BE2C (cell line): ENCODE measurements around the gene PCDHGB4.
"Not testable (repeated sequence)": the region's sequence is repeated elsewhere in the genome, so short reads cannot be mapped to it uniquely, and the experiment has no call there.

Source experiments
- DNase-seq: peaks from one replicate; pipeline ENCODE4 v3.0.0-alpha.2; 2020
- H3K27me3 ChIP-seq: fragments of 250-450 bp; sonication (Bioruptor Pico); 2 replicates; pipeline ENCODE4 v1.5.1; 2020; ENCODE audit warnings: mild to moderate bottlenecking
- H3K36me3 ChIP-seq: fragments of 250-450 bp; sonication (Bioruptor Pico); 2 replicates; pipeline ENCODE4 v1.5.1; 2020; ENCODE audit warnings: mild to moderate bottlenecking
- H3K4me1 ChIP-seq: fragments of 250-450 bp; sonication (Bioruptor Pico); 2 replicates; pipeline ENCODE4 v1.5.1; 2020
- H3K4me3 ChIP-seq: 2 replicates; pipeline ENCODE4 v1.5.1; 2011; ENCODE audit warnings: low read depth, low read length
- H3K9me3 ChIP-seq: fragments of 250-450 bp; sonication (Bioruptor Pico); 2 replicates; pipeline ENCODE4 v1.5.1; 2020
- TF ChIP-seq, protein P1 (sequence below): IDR thresholded peaks from 2 replicates; pipeline ENCODE4 v1.5.1; 2012; ENCODE audit warnings: mild to moderate bottlenecking, low read depth, low read length

The PCDHGB4 gene

DNA sequence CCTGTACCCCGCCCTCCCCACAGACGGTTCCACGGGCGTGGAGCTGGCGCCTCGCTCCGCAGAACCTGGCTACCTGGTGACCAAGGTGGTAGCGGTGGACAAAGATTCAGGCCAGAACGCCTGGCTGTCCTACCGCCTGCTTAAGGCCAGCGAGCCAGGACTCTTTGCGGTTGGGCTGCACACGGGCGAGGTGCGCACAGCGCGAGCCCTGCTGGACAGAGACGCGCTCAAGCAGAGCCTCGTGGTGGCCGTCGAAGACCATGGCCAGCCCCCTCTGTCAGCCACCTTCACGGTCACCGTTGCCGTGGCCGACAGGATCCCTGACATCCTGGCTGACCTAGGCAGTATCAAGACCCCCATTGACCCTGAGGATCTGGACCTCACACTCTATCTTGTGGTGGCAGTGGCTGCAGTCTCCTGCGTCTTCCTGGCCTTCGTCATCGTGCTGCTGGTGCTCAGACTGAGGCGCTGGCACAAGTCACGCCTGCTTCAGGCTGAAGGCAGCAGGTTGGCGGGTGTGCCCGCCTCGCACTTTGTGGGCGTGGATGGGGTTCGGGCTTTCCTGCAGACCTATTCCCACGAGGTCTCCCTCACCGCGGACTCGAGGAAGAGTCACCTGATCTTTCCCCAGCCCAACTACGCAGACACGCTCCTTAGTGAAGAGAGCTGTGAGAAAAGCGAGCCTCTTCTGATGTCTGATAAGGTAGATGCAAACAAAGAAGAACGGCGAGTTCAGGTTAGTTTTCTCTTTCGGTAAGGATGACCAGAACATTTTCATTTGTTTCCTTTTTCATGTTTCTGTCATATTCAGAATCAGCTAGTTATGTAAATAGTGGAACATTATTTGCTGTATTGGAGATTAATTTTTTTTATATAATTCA is 21.2 kb upstream of the PCDHGB4 start:
- H3K4me1 ChIP-seq, result no peaks in the 10 kb centered on the region
- no peaks in the 10 kb centered on the region; the same call in 1 of the 2 replicates for H3K9me3 ChIP-seq
- H3K36me3 ChIP-seq, result peaks cover 41% of the 10 kb centered on the region
- no peaks in the 10 kb centered on the region for H3K27me3 ChIP-seq
- no peak for DNase-seq
- no peak overlapping the region for H3K4me3 ChIP-seq
- TF ChIP-seq, protein P1, sequence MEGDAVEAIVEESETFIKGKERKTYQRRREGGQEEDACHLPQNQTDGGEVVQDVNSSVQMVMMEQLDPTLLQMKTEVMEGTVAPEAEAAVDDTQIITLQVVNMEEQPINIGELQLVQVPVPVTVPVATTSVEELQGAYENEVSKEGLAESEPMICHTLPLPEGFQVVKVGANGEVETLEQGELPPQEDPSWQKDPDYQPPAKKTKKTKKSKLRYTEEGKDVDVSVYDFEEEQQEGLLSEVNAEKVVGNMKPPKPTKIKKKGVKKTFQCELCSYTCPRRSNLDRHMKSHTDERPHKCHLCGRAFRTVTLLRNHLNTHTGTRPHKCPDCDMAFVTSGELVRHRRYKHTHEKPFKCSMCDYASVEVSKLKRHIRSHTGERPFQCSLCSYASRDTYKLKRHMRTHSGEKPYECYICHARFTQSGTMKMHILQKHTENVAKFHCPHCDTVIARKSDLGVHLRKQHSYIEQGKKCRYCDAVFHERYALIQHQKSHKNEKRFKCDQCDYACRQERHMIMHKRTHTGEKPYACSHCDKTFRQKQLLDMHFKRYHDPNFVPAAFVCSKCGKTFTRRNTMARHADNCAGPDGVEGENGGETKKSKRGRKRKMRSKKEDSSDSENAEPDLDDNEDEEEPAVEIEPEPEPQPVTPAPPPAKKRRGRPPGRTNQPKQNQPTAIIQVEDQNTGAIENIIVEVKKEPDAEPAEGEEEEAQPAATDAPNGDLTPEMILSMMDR, result no peak

- no peaks in the 10 kb centered on the region for H3K27me3 ChIP-seq
- peaks cover 2% of the 10 kb centered on the region; the same call in 1 of the 2 replicates for H3K9me3 ChIP-seq
- DNase-seq, result no peak
- H3K4me3 ChIP-seq, result no peak within 1 kb of the TSS
- peaks cover 37% of the 10 kb centered on the region for H3K36me3 ChIP-seq
- TF ChIP-seq, protein P1, result no peak
- H3K4me1 ChIP-seq, result no peaks in the 10 kb centered on the region
Measured at GRCh38 chr5:141369994-141370848, 17.3 kb upstream of the PCDHGB4 start, which contains the start of gene PCDHGB3. TSS of gene PCDHGB3 (plus strand) at chr5:141370242. CDS start at chr5:141370395, 153 bp downstream.

GRCh38 chr5:141371572-141372475 is 15.7 kb upstream of the PCDHGB4 start:
- Histone ChIP-seq H3K9me3 (peaks cover 2% of the 10 kb centered on the region; the same call in 1 of the 2 replicates), H3K27me3 (no peaks in the 10 kb centered on the region), H3K36me3 (peaks cover 29% of the 10 kb centered on the region), H3K4me3 (no peak overlapping the region), H3K4me1 (no peaks in the 10 kb centered on the region)
- TF ChIP-seq, protein P1, result no peak
- DNase-seq, result no peak

GRCh38 chr5:141373673-141374317 is 13.7 kb upstream of the PCDHGB4 start, which contains the start of gene PCDHGA6:
TSS of gene PCDHGA6 (plus strand) at chr5:141373891. CDS start at chr5:141374084, 193 bp downstream.
- H3K4me3 ChIP-seq, result no peak within 1 kb of the TSS
- peaks cover 2% of the 10 kb centered on the region; the same call in 1 of the 2 replicates for H3K9me3 ChIP-seq
- TF ChIP-seq, protein P1, result no peak
- H3K27me3 ChIP-seq, result no peaks in the 10 kb centered on the region
- peaks cover 29% of the 10 kb centered on the region for H3K36me3 ChIP-seq
- no peaks in the 10 kb centered on the region for H3K4me1 ChIP-seq
- no peak for DNase-seq

DNA sequence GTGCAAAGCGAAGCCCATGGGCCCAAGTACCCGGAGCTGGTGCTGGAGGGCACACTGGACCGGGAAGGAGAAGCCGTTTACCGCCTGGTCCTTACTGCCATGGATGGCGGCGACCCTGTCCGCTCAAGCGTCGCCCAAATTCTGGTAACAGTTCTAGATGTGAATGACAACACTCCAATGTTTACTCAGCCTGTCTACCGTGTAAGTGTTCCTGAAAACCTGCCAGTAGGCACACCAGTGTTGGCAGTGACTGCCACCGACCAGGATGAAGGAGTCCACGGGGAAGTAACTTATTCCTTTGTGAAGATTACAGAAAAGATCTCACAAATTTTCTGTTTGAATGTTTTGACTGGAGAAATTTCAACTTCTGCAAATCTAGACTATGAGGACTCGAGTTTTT is 12.9 kb upstream of the PCDHGB4 start:
- H3K36me3 ChIP-seq, result peaks cover 29% of the 10 kb centered on the region
- H3K4me1 ChIP-seq, result no peaks in the 10 kb centered on the region
- no peaks in the 10 kb centered on the region for H3K27me3 ChIP-seq
- H3K4me3 ChIP-seq, result no peak overlapping the region
- TF ChIP-seq, protein P1, result no peak
- H3K9me3 ChIP-seq, result peaks cover 2% of the 10 kb centered on the region; the same call in 1 of the 2 replicates
- DNase-seq, result no peak

DNA sequence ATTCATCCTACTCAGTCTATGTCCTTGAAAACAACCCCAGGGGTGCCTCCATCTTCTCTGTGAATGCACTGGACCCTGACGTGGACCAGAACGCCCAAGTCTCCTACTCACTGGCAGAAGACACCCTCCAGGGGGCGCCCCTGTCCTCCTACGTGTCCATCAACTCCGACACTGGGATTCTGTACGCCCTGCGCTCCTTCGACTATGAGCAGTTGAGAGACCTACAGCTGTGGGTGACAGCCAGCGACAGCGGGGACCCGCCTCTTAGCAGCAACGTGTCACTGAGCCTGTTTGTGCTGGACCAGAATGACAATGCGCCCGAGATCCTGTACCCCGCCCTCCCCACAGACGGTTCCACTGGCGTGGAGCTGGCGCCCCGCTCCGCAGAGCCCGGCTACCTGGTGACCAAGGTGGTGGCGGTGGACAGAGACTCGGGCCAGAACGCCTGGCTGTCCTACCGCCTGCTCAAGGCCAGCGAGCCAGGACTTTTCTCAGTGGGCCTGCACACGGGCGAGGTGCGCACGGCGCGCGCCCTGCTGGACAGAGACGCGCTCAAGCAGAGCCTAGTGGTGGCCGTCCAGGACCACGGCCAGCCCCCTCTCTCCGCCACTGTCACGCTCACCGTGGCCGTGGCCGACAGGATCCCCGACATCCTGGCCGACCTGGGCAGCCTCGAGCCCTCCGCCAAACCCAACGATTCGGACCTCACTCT is 11.9 kb upstream of the PCDHGB4 start:
- H3K9me3 ChIP-seq, DNase-seq, H3K4me1 ChIP-seq, H3K27me3 ChIP-seq, H3K4me3 ChIP-seq: not testable (repeated sequence)
- H3K36me3 ChIP-seq, result peaks cover 25% of the 10 kb centered on the region
